K562 treated with DMSO at 1 percent for 24 hours (cell line): ENCODE measurements around the gene TCN1. TPM values are rescaled to one million over a fixed set of nuclear protein-coding genes. Genes with fewer than 3 reads are reported as not detected.

Experiments used
- total RNA-seq: library from RNA; unstranded; fragments of 300-600 nt; gene quantifications from 2 replicates; pipeline ENCODE4 v1.2.3, GENCODE V29; 2022; ENCODE audit warnings: low read depth; ENCODE audit not compliant: insufficient read depth

The TCN1 gene
- total RNA-seq: 9.7 and 10.0 TPM in 2 replicates

DNA sequence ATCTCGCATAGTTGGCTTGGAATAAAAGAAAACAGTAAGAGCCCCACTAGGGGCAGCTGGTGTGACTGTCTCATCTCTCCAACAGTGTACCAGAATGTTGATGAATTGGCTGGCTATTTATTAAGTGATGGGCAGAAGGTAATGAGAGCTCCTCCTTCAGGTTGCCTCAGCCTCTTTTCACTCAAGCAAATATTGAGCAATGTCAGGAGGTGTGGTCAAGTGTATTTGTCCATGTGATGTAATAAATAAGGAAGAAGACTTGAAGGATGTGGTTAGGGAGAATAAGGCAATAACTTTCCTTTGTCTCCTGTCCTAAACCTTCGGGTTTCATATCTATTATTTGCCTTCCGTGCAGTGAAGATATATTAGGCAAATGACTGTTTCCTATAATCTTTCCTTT is at the start of gene TCN1:
TSS of gene TCN1 (minus strand) at position 91 of the 400 bp plus-strand sequence. CDS start at position 74, 17 bp downstream.

DNA sequence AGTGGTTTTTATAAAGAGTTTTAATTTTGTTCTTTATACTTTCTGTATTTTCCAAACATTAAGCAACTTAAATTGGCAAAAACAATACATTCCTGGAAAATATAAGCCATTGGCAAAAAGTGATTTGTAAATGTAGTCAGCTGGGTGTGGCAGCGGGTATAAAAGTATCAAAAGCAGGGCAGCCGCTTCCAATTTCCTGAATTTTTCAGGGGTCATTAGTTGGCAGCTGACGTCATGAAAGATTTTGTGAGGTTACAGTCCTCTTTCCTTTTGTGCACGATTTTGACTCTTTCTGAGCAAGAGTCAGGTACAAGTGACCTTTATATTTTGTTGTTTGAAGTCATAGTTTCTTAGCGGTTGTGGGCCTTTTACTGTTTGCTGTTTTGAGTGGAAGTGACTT is 12.3 kb upstream of the TCN1 start, which contains the start of gene OOSP3:
TSS of gene OOSP3 (plus strand) at position 208 of the 400 bp plus-strand sequence. CDS start at position 235, 27 bp downstream.

GRCh38 chr11:59845399-59845798 is 20.9 kb downstream of the TCN1 start, which contains the start of gene CBLIF:
Gene CBLIF, minus strand, starts transcription at chr11:59845499. Its CDS starts 46 bp downstream, at chr11:59845453.

DNA sequence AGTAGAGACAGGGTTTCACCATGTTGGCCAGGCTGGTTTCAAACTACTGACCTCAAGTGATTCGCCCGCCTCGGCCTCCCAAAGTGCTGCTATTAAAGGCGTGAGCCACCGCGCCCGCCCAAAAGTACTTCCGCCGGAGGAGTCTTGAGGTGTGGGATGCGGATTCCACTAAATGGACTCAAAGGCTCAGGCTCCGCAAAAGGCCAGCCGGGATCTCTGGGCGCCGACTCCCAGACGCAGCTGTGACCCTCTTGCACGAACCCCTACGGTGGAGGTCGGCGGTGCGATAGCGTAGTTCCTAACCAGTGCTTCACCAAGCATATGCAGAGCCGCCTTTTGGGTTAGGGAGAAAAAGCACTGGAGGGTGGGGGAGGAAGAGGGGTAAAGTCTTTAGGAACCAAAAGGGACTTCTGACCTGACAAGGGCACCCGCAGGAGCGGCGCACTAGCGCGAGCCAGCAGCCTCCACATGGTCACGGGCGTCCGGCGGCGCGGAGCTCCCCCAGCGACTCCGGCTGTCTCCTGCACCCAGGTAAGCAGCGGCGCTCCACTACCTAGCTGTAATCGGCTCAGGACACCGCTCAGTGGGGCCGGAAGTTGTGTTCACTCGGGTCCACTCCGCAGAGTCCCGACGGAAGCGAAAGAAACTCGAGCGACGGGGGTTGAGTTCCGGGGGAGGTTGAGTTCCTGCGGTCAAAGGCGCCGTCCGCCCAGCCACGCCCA is 55.9 kb downstream of the TCN1 start, which contains the start of gene MRPL16:
TSS of gene MRPL16 (minus strand) at position 590 of the 722 bp plus-strand sequence. CDS start at position 470, 120 bp downstream.

Other genes starting within 250 kb of the TCN1 start
- gene PATL1, start 197.4 kb downstream of the TCN1 start, total RNA-seq: 26.7 and 29.5 TPM in 2 replicates
- gene OR10V1, start 152.6 kb downstream of the TCN1 start, total RNA-seq: not detected in 2 replicates
- gene STX3, start 111.1 kb downstream of the TCN1 start, total RNA-seq: 86.2 and 106 TPM in 2 replicates
- 66.2 and 67.8 TPM in 2 replicates for gene MRPL16, start 55.7 kb downstream of the TCN1 start, total RNA-seq
- gene CBLIF, start 21.0 kb downstream of the TCN1 start, total RNA-seq: not detected in 2 replicates
- not detected in 2 replicates for gene OOSP3, start 12.3 kb upstream of the TCN1 start, total RNA-seq
- 0.67 TPM in 1 of 2 replicates, not detected in the other for gene OOSP1, start 71.9 kb upstream of the TCN1 start, total RNA-seq
- gene OOSP4A, start 97.5 kb upstream of the TCN1 start, total RNA-seq: not detected in 2 replicates
- not detected in 2 replicates for gene OOSP4B, start 150.7 kb upstream of the TCN1 start, total RNA-seq
- gene OOSP2, start 173.9 kb upstream of the TCN1 start, total RNA-seq: not detected in 2 replicates
- gene MS4A3, start 190.2 kb upstream of the TCN1 start, total RNA-seq: 24.9 and 26.2 TPM in 2 replicates
- gene MS4A2, start 222.2 kb upstream of the TCN1 start, total RNA-seq: not detected in 2 replicates